Stimulated activated naive CD4-positive, alpha-beta T cell treated with Interleukin-2 at 50 U/mL for 16 hours (primary cell): Measurements from ENCODE around the gene KHK.
A peak's percentile ranks its signal among the peaks of the same experiment; 100 is the strongest.
"Not testable (repeated sequence)": the region's sequence is repeated elsewhere in the genome, so short reads cannot be mapped to it uniquely, and the experiment has no call there.

ENCODE experiments used
- DNase-seq: peaks from one replicate; lab custom pipeline; 2025; lab: John Stamatoyannopoulos, UW

The KHK gene

DNA sequence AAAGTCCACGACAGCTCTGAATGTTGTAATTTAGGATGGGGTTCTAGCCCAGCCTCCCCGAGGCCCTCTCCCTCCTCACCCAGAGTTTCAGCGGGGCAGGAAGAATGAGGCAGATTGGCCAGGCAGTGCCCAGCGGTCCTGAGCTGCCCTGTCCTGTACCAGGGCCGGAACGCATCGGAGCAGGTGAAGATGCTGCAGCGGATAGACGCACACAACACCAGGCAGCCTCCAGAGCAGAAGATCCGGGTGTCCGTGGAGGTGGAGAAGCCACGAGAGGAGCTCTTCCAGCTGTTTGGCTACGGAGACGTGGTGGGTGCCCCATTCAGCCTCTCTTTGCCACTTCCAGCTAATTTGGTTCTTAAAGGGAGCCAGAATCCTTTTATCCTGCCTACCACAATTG lies 10.8 kb downstream of the KHK start:
- no peak for DNase-seq

DNA sequence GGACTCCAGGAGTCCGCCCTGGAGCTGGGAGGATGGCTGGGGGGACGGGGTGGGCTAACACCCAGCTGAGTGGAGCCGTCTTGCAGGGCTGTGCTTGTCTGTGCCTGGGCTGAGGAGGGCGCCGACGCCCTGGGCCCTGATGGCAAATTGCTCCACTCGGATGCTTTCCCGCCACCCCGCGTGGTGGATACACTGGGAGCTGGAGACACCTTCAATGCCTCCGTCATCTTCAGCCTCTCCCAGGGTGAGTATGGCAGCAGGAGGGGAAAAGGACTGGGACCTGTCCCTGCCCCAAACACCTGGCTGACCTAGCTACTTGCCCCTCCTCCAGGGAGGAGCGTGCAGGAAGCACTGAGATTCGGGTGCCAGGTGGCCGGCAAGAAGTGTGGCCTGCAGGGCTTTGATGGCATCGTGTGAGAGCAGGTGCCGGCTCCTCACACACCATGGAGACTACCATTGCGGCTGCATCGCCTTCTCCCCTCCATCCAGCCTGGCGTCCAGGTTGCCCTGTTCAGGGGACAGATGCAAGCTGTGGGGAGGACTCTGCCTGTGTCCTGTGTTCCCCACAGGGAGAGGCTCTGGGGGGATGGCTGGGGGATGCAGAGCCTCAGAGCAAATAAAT lies 12.9 kb downstream of the KHK start:
- no peak for DNase-seq

DNA sequence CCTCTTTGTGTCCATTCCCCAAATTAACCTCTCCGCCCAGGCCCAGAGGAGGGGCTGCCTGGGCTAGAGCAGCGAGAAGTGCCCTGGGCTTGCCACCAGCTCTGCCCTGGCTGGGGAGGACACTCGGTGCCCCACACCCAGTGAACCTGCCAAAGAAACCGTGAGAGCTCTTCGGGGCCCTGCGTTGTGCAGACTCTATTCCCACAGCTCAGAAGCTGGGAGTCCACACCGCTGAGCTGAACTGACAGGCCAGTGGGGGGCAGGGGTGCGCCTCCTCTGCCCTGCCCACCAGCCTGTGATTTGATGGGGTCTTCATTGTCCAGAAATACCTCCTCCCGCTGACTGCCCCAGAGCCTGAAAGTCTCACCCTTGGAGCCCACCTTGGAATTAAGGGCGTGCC lies 13.5 kb downstream of the KHK start:
- DNase-seq = no peak

DNA sequence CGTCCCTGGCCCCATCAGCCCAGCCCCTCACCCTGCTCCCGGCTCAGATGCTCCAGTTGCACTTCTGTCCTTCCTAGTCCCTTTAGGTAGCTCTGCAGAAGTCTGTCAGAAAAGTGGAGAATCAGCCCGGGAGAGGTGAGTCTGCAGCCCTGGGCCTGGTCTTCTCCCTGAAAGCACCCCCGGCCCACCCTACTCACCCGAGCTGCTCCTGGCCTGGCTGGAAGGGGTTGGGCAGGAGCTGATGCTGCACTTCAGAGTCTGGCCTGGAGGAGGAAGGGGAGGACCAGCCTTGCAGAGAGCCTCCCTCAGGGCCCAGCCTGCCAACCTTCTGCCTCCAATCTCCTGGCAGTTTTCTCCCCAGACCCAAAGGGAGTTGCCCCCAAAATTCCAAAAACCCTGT lies 15.8 kb downstream of the KHK start:
- no peak for DNase-seq

DNA sequence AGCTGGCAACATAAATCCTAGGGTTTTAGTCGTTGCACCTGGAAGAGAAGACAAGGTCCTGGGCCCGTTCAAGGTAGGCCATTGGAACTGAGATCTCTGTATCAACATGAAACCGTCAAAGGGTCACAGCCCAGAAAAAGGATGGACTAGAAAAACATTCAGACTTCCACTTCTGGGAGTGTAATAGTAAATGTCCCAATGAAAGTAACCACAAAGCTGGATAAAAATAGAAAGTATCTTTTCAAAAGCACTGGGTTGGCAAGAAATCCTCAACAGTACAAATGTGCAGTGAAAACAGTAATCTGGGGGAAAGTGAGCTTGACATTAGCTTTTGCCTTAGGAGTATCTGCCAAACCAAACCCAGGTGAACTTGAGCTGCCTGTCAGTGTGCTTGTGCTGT lies 19.4 kb downstream of the KHK start:
- DNase-seq = no peak

DNA sequence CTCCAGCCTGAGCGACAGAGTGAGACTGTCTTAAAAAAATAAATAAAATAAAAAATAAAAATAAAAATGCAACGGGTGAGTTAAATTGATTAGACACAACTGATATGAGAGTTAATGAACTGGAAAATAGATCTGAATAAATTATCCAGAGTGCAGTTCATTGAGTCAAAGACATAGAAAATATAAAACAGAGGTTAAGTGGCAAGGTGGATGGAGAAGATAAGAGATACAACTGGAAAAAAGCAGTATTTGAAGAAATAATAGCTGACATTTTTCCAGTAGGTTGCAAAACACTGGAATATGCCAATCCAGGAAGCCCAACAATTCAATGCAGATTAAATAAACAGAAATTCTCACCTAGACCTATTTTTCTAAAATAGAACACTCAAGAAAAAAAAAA lies 21.6 kb downstream of the KHK start:
- no peak for DNase-seq

DNA sequence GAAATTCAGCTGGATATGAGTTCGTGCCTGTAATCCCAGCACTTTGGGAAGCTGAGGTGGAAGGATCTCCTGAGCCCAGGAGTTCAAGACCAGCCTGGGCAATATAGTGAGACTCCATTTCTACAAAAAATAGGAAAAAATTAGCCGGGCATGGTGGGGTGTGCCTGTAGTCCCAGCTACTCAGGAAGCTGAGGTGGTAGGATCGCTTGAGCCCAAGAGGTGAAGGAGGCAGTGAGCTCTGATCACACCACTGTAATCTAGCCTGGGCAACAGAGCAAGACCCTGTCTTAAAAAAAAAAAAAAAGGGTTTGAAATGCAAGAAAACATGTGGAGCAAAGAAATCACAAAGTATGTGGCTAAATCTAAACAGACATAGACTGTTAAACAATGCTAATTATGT lies 22.5 kb downstream of the KHK start:
- no peak for DNase-seq

DNA sequence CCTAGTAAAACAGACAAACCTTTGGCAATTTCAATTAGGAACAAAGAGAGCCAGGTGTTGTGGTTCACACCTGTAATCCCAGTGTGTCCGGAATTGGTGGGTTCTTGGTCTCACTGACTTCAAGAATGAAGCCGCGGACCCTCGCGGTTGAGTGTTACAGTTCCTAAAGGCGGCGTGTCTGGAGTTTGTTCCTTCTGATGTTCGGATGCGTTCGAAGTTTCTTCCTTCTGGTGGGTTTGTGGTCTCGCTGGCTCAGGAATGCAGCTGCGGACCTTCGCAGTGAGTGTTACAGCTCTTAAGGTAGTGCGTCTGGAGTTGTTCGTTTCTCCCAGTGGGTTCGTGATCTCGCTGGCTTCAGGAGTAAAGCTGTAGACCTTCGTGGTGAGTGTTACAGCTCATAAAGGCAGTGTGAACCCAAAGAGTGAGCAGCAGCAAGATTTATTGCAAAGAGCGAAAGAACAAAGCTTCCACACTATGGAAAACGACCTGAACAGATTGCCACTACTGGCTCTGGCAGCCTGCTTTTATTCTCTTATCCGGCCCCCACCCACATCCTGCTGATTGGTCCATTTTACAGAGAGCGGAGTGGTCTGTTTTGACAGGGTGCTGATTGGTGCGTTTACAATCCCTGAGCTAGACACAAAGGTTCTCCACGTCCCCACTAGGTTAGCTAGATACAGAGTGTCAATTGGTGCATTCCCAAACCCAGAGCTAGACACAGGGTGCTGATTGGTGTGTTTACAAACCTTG lies 24.2 kb downstream of the KHK start:
- not testable (repeated sequence) for DNase-seq

DNA sequence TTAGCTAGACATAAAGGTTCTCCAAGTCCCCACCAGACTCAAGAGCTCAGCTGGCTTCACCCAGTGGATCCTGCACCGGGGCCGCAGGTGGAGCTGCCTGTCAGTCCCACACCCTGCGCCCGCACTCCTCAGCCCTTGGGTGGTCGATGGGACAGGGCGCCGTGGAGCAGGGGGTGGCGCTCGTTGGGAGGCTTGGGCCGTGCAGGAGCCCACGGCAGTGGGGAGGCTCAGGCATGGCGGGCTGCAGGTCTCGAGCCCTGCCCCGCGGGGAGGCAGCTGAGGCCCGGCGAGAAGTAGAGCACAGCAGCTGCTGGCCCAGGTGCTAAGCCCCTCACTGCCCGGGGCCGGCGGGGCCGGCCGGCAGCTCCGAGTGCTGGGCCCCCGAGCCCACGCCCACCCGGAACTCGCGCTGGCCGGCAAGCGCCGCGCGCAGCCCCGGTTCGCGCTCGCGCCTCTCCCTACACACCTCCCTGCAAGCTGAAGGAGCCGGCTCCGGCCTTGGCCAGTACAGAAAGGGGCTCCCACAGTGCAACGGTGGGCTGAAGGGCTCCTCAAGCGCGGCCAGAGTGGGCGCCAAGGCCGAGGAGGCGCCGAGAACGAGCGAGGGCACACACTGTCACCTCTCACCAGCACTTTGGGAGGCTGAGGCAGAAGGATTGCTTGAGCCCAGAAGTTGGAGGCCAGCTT lies 25.0 kb downstream of the KHK start:
- DNase-seq = not testable (repeated sequence)

DNA sequence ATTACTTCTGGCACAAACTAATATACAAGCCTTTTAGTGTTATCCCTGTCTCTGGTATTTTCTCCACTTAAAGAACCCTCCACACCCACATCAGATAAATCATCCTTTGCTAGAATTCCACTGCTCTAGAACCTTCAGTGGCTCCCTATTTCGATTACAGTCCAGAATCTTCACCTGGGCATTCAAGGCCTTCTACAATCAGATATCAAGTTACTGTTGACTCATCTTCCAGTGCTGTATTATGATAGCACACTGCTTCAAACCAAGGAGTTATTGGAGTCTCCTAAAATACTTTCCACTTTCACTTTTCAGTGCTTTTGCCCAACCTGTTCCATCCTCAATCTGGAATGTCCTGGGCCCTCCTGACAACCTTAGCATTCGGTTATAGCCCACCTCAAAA lies 28.9 kb downstream of the KHK start:
- DNase-seq = no peak

DNA sequence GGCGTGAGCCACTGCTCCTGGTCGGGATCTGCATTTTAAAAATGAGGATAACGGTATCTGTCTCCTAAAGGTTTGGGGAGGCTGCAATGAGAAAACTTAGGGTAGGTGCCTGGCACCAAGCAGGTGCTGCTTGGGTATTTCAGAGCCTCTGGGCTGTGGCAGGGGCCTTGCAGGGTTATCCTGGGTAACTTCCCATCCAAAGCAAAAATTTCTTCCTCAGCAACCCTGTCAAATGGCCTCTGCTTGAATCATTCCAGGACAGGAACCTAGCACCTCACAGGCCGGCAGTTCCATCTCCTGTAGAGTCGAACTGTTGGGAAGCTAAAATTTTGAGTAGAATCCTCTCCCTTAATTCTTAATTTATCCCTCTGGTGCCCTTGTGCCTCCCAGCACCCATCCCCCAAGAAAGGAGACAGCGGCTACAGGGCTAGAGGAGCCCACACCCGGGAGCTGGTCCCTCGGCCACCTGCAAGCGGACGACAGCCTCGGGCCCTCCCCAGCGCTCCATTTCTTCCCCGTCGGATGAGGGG lies 31.5 kb downstream of the KHK start:
- DNase-seq = no peak

DNA sequence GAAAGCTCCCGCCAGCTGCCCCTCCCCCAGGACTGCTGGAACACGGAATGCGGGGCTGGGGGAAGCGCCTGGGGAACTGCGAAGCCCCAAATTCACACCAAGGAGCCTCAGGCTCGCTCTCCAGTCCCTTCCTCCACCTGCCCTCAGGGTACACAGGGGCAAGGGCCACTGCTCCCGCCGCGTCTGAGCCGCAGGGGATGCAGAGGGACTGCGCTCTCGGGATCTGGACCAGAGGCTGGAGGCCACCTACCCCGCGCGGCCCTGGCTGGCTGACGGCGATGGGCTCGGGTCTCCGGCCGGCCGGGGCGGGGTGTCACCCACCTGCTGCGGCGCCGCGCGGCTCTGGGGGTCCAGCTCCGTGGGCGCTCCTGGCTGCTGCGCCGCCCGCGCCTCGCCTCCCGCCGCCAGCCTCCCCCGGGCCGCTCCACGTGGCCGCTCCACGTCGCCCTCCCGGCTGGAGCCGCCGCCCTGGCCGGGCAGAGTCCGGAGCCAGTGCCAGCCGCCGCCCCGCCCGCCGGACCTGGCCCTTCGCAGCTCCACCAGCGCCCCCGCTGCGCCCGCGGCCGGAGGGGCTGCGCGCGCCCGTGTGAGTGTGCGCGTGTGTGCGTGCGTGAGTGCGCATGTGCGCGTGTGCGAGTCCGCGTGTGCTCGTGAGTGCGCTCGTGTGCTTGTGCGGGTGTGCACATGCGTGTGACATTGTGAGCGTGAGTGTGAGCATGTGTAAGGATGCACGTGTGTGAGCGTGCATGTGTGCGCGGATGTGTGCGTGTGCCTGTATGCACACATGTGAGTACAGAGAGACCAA lies 32.2 kb downstream of the KHK start, which contains the start of gene CGREF1:
Gene CGREF1, minus strand, starts transcription at position 604 of the 805 bp plus-strand sequence. CDS start 14,762 bp downstream, outside the sequence.
- DNase-seq = no peak

DNA sequence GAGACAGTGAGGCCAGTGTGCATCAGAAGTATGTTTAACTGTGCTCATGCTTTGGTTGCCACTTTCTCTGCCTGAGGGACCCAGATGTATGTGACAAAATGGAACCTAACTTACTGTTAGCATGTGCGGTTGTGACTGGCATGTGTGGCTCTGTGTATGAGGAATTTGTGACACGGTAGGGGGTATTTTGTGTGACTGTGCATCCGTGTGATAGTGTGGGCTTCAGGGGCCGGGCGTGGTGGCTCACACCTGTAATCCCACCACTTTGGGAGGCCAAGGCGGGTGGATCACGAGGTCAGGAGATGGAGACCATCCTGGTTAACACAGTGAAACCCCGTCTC lies 32.7 kb downstream of the KHK start:
- DNase-seq = not testable (repeated sequence)

DNA sequence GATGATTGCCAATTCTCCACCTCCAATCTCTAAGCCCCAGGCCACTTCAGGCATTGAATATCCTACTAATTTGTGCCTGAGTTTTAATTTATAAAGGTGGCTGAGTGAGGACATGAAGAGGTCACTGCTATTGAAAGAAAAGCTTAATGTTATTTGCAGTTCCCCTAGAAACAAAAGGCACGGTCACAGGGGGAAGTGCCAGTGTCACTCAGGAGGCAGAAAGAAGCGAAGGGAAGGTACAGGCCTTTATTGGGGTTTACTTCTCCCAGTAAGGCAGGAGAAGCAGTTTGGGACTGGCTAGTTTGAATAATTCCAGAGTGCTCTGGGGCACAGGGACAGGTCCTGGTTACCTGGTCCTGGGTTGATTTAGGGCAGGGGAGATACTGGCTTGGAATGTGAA lies 35.3 kb downstream of the KHK start:
- DNase-seq = no peak

DNA sequence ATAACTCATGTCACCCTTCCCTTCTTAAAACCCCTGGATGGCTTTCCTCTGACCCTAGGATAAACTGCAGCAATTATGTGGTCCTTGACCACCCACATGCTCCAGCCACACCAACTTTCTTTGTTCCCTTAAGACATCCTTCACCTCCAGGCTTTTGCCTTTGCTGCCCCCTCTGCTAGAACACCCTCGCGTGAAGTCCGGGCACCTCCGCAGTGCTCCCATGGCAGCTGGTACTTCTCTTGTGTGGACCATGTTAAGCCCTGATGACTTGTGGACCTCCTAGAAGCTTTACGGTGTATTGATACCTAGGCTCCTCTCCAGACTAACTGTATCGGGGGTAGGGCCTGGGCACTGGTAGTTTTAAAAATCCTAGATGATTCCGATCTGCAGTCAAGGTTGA lies 36.2 kb downstream of the KHK start:
- no peak for DNase-seq

DNA sequence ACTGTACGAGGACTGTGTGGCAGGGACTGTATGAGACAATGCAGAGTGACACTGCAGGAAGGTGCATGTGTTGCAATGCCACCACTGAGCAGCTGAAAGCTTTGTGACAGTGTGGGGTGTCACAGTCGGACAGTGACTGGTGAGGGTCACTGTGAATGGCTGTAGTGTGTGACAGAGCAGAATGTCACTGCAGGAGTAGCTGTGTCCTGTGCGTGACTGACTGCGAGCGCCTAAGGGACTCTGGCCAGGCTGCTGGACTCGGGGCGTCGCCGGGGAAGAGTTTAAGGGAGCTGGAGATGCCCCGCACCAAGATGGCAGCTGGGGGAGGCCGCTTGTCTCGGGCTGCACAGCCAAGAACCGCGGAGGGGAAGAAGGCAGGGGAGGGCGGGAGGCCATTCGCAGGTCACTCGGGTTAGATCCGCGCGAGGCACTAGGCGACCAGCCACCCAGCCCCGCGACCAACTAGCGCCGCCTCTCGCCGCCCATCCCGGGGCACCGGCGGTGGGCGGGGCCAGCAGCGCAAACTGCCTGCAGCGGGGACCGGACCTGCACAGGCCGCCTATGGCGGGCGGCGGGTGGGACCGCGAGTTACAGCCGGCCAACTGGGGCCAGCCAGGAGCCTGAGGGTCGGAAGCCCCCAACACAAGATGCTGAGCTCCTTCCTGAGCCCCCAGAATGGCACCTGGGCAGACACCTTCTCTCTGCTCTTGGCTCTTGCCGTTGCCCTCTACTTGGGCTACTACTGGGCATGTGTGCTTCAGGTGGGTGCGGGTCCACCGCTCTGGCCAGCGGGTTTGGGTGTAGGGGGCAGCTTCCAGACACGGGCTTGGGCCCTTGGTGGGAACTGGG lies 37.0 kb downstream of the KHK start, which contains the start of gene ABHD1:
Gene ABHD1, plus strand, starts transcription at position 514 of the 849 bp plus-strand sequence. Its CDS starts 134 bp downstream, at position 648.
- peak; percentile 63 for DNase-seq

DNA sequence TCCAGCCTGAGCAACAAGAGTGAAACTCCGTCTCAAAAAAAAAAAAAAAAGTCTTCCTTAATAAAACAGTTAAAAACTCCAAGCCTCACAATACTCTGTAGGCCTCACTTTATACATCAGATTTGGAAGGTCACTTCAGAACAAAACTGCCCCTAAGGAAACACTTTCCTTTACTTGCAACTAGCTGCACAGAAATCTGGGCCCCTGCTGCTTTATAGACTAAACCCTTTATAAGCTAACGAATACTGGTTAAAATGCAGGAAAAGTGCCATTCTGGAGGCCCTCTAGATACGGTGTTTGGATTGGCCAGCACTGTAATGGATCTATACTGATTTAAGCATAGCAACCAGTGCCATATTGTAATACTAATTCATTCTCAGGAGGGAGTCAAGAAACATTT lies 38.5 kb downstream of the KHK start:
- no peak for DNase-seq

DNA sequence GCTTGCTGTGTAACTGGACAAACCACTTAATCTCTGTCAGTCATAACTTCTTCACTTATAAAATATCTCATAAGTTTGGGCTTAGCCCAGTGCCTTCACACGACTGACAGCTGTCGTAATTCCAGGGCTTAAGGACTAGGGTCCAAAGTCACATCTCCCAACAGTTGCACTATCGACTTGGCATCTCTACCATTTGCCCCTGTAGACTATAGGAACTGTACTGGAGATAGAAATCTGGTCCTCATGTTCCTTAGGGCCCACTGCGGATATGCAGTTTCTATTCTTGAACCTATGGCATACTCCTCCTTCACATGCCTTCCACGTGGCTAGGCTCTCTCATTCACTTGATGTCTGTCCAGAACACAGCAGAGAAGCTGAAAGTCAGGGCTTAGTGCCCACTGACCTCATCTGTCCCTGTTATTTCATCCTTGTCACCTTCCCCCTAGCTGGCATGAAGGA lies 39.7 kb downstream of the KHK start:
- DNase-seq = no peak

DNA sequence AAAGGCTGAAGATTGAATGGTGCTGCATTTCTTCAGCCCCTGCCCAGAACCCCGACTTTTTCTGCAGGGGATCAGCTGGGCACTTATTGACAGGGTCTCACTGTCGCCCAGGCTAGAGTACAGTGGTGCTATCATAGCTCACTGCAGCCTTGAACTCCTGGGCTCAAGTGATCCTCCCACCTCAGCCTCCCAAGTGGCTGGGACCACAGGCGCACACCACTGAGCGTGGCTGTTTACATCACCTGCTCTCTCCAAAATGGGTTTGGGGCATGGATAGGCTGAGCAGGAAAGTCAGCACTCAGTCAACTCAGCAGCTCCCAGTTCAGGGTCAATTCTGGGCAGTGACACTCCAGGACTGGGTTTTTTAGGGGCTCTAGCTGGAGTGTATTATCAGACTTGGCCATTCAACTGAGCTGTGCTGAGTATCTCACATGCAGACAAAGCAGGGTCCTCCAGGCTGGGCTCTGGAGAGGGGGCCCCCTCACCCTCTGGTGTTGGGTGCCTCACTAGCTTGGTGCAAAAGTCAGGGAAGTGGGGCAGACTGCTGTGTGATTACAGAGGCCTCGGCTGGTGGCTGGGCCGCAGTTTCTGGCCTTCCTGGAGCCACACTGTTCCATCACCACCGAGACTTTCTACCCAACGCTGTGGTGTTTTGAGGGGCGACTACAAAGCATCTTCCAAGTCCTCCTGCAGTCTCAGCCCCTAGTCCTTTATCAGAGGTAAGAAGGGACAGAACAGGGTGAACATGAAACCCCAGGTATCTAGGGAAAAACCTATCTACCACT lies 41.5 kb downstream of the KHK start:
- no peak for DNase-seq
